GM12864 (cell line): ENCODE measurements around the gene RSRC2.
A peak's percentile ranks its signal among the peaks of the same experiment; 100 is the strongest.
"Not testable (repeated sequence)": the region's sequence is repeated elsewhere in the genome, so short reads cannot be mapped to it uniquely, and the experiment has no call there.

Experiments
- DNase-seq: peaks from one replicate; pipeline ENCODE4 v3.0.0-alpha.2; 2011; ENCODE audit warnings: low read depth
- H3K4me3 ChIP-seq: 2 replicates; pipeline ENCODE4 v1.5.1; 2011; ENCODE audit warnings: mild to moderate bottlenecking, low read depth, low read length, control low read depth
- TF ChIP-seq, protein P1 (sequence below): IDR thresholded peaks from 2 replicates; pipeline ENCODE4 v1.5.1; 2011; ENCODE audit warnings: low read depth, mild to moderate bottlenecking, moderate library complexity, low read length, control low read depth, inconsistent platforms; ENCODE audit errors: missing control alignments

RSRC2 gene, protein sequence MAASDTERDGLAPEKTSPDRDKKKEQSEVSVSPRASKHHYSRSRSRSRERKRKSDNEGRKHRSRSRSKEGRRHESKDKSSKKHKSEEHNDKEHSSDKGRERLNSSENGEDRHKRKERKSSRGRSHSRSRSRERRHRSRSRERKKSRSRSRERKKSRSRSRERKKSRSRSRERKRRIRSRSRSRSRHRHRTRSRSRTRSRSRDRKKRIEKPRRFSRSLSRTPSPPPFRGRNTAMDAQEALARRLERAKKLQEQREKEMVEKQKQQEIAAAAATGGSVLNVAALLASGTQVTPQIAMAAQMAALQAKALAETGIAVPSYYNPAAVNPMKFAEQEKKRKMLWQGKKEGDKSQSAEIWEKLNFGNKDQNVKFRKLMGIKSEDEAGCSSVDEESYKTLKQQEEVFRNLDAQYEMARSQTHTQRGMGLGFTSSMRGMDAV

DNA sequence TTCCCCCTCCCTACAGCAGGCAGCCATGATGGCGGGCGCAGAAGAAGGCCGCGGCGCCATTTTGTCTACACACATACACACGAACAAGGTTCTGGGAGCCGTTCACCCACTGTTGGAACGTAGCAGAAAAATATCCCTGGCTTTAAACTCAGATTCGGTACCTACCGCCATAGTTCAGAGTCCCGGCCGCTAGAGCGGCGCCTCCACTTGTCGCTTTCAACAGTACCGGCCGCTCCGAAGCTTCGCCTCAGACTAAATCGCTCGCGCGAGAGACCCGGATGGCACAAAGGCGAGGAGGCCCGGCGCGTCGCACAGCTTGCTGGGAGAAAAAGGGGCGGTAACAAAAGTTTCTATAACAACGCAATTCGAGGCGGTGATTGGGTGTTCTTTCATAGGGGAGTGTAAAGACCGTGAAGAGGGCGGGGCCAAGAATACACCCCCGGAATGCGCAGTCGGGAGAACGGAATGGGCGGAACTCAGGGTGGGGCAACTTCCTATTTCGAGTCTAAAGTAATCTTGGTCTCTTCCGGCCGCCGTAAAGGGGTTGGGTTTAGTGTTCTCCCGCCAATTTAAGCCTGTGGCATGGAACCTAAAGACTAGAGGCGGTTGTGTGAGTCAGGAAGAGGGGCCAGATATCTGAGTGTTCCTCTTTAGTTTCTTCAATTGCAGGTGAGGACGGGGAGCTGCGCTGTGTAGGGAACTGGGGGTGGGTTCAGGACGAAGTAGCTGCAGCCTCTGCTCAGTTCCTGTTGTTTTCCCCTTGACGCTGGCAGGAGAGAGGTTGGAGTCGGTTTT is at the start of gene RSRC2, which contains the start of gene KNTC1:
TSS of gene RSRC2 (minus strand) at position 254 of the 795 bp plus-strand sequence. CDS start at position 171, 83 bp downstream.
TSS of gene KNTC1 (plus strand) at position 567 of the 795 bp plus-strand sequence. CDS start 2,815 bp downstream, outside the sequence.
- TF ChIP-seq, protein P1, sequence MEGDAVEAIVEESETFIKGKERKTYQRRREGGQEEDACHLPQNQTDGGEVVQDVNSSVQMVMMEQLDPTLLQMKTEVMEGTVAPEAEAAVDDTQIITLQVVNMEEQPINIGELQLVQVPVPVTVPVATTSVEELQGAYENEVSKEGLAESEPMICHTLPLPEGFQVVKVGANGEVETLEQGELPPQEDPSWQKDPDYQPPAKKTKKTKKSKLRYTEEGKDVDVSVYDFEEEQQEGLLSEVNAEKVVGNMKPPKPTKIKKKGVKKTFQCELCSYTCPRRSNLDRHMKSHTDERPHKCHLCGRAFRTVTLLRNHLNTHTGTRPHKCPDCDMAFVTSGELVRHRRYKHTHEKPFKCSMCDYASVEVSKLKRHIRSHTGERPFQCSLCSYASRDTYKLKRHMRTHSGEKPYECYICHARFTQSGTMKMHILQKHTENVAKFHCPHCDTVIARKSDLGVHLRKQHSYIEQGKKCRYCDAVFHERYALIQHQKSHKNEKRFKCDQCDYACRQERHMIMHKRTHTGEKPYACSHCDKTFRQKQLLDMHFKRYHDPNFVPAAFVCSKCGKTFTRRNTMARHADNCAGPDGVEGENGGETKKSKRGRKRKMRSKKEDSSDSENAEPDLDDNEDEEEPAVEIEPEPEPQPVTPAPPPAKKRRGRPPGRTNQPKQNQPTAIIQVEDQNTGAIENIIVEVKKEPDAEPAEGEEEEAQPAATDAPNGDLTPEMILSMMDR: no peak
- H3K4me3 ChIP-seq: peak within 1 kb of the TSS; percentile 87
- DNase-seq: peak; percentile 99

DNA sequence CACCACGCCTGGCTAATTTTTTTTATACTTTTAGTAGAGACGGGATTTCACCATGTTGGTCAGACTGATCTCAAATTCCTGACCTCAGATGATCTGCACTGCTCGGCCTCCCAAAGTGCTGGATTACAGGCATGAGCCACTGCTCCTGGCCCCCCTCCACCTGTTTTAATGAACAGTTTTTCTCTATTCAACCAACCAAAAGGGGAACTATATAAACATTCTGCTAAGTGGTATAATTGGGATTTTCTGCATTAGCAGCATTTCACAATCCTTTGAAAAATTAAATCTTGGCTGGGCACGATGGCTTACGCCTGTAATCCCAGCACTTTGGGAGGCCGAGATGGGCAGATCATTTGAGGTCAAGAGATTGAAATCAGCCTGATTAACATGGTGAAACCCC is 45.1 kb upstream of the RSRC2 start:
- TF ChIP-seq, protein P1: no peak
- DNase-seq: no peak
- no peak overlapping the region for H3K4me3 ChIP-seq

GRCh38 chr12:122570006-122570405 is 43.3 kb upstream of the RSRC2 start:
- H3K4me3 ChIP-seq, DNase-seq: not testable (repeated sequence)

GRCh38 chr12:122569288-122569687 is 42.6 kb upstream of the RSRC2 start:
- no peak for DNase-seq
- no peak overlapping the region for H3K4me3 ChIP-seq
- TF ChIP-seq, protein P1: no peak

DNA sequence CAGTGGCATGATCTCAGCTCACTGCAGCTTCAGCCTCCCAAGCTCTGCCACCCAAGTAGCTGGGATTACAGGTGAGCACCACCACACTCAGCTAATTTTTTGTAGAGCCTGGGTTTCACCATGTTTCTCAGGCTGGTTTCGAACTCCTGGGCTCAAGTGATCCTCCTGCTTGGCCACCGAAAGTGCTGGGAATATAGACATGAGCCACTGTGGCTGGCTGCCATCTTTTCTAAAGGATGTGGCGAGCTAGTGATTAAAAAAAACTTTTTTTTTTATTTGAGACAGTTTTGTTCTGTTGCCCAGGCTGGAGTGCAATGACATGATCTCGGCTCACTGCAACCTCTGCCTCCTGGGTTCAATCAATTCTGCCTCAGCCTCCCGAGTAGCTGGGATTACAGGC is 40.1 kb upstream of the RSRC2 start:
- not testable (repeated sequence) for DNase-seq, H3K4me3 ChIP-seq

DNA sequence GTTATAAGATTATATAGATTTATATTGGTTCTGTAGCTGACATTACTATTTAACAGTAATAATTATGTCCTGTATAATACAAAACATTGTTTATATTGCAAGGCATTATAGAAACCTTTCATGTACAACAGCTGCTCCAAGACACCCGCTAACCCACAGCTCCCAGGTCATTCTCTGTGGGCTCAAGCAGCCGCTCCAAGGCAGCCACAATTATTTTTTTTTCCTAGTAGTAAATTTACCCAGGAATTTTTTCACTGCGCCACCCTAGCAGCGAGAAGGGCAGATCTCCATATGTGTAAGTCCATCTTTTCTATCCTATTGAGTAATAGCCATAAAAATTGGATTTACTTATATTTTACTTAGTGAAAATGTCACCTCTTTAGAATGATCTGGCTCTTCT is 36.6 kb upstream of the RSRC2 start:
- no peak for DNase-seq
- H3K4me3 ChIP-seq: no peak overlapping the region
- TF ChIP-seq, protein P1: no peak

- no peak overlapping the region for H3K4me3 ChIP-seq
- no peak for DNase-seq
- TF ChIP-seq, protein P1: no peak
Observed at GRCh38 chr12:122560138-122560537, 33.4 kb upstream of the RSRC2 start.
